T-helper 2 cell treated with Interferon-gamma antibody and Interleukin-4, amounts not matched to agents 100 ng/mL and 5 ng/mL, for 36 hours (primary cell): Measurements from ENCODE around the gene SLC43A2. TPM values are rescaled to one million over a fixed set of nuclear protein-coding genes. Genes with fewer than 3 reads are reported as not detected.

Source experiments
- intact Hi-C: fragments of 100-400 bp; cut with micrococcal nuclease; formaldehyde crosslinking; loops from one replicate; pipeline ENCODE4 v1.15.1; 2023
- total RNA-seq: library from RNA; stranded (reverse); gene quantifications from 2 replicates; pipeline ENCODE4 v1.2.3, GENCODE V29; 2022

SLC43A2 gene
- total RNA-seq, 1 donor from 2014 or later, result 0.41 TPM

DNA sequence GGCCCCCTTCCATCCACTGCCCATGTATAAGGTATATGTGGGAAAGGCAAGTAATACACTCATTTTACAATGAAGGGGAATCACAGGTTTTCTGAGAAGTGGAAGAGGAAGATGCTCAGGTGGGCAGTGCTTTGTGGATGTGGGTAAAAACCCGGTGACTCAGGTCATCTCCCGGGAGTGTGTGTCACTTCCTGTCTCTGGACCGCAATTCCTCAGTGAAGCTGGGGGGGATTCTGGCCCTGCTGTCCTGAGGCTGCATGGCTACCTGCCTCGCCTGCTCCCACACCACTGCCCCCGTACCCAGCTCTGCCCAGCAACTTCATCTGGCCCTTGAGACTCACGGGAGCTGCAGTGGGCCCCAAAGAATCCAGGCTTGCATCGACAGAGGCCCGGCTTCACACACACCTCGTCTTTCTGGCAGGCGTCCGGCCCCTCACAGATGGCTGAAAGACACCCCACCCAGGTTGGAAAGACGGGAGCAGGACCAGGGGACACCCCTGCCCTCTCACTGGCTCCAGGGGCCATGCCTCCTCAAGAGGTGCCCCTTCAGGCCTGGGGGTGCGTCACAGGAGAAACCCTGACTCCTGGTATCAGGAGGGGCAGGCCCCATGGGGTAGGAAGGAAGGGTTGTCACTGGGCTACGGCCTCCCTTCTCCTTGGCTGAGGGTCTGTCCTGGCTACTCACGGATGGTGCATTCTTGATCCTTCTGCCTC is 16.0 kb upstream of the SLC43A2 start:
- intact Hi-C loops, result loop anchor here (5.0 to 10.0 kb wide), 4 partner anchors 190 to 442 kb away; partner anchors contain the start of genes CRK and OVCA2

DNA sequence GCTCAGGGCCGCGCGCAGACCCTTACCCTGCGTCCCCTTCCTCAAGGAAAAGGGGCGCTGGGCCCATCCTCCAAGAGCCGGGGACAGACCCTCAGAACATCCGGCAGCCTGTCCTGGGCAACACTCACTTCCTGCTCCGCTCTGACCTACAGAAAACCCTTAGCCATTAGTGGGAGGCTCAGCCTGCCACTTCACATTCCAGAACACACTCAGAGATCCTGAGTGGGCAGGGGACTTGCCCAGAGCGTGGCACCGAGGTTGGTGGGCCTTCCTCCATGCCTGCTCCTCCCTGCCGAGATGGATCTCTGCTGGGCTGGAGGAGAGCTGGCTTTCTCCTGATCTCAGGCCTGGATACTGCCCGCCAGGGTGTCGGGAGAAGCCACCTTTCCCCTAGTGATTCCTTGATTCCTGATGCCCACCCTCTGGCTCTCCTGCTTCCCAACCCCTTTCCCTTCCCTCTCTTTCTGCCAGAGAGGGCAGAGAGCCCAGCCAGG is 15.4 kb upstream of the SLC43A2 start:
- intact Hi-C loops, result loop anchor here (10.0 kb wide), 3 partner anchors 189 to 401 kb away; partner anchors contain the start of genes CRK and OVCA2

GRCh38 chr17:1643293-1643998 is 14.8 kb upstream of the SLC43A2 start:
- intact Hi-C loops, result loop anchor here (10.0 kb wide), 3 partner anchors 189 to 401 kb away; partner anchors contain the start of genes CRK and OVCA2

DNA sequence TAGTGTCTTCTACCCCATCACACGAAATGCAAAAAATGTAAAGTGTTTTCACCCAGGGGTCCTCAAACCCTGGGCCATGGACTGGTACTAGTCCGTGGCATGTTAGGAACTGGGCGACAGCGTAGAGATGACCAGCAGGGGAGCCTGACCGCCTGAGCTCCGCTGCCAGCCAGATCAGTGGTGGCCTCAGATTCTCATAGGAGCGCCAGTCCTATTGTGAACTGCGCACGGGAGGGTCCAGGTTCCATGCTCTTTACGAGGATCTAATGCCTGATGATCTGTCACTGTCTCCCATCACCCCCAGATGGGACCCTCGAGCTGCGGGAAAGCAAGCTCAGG is 12.4 kb upstream of the SLC43A2 start:
- intact Hi-C loops, result loop anchor here (10.0 kb wide), 3 partner anchors 186 to 404 kb away; partner anchors contain the start of genes CRK and OVCA2

DNA sequence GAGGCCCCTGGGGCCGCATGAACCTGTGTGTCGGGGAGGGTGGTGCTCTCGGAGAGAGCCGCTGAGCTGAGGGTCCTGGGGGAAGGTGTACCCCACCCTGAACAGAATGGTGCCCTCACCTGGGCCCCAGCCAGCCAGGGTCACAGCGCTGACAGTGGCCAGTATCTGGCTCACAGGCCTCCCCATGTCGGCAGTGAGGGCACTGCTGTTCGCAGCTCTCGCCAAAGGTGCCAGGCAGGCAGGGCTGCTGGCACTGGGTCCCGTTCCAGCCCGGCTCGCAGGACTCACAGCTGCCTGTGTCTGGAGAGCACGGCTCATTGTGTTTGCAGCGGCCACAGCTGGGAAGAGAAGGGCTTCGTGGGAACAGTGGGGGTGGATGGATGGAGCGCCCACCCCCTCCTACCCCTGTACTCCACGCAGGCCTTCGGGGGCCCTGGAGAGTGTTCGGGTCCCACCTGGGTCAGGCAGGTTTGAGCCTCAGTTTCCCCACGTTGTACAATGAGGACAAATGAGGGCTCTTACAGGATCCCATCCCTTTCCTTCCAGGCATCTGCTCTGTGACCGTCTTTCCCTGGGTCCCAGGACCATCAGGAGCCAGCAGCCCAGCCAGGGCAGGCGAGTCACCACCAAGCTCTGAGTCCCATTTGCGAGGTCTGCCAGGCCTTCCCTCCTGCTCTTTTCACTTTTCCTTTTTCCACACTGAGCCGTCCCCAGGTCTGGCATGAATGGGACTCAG is 11.9 kb upstream of the SLC43A2 start:
- intact Hi-C loops, result loop anchor here (10.0 kb wide), 3 partner anchors 186 to 404 kb away; partner anchors contain the start of genes CRK and OVCA2

DNA sequence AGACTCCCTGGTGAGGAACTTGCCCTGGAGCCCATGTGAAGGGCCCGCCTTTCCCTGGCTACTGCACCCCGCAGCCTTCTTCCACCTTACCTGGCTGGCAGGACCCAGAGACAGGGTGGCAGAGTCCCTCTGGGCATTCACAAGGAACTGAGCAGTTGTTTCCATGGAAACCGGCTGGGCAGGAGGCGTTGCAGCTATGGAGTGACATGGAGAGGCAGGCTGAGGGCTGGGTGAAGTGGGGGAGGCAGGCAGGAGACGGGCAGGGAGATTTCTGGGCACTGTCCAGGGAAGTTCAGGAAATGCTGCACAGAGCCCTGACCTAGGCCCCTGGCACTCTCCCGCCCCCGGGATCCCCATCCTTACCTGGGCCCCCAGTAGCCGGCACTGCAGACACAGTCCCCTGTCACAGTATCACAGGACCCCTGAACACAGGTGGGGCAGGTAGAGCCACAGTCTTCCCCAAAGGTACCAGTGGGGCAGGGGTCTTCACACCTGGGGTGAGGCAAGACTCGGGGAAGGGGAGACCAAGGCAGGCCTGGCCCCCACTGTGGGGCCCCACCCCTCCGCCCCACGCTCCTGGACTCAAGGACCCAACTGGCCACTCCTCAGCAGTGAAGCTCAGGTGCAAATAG is 11.0 kb upstream of the SLC43A2 start:
- intact Hi-C loops, result loop anchor here (10.0 kb wide), 3 partner anchors 185 to 405 kb away; partner anchors contain the start of genes CRK and OVCA2

DNA sequence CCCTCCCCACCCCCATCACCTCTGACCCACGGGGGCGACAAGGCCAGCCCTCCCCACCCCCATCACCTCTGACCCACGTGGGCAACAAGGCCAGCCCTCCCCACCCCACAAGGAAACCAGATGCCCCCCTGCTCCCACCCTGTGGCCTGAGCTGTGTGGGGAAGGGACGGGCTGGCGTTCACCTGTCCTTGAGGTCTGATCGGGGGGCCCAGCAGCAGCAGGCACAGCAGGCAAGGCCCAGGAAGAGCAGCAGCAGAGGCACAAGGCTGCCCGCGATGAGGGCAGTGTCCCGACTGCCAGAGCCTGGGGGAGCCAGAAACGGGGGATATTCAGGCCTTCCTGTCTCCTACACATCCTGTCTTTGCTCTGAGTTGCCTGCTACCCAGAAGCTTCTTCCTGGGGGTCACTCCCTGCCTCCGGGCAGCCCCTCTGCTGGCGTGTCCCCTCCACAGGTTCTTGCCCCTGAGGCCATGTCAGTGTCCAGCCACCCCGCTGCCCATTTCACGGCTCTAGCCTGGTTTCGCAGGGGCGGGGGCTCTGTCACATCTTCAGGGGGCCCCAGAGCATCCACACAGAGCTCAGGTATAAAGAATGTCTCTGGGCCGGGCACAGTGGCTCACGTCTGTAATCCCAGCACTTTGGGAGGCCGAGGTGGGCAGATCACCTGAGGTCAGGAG is 10.1 kb upstream of the SLC43A2 start:
- intact Hi-C loops, result no loop called here

- intact Hi-C loops, result no loop called here
Observed at GRCh38 chr17:1638171-1638590, 9.5 kb upstream of the SLC43A2 start.

GRCh38 chr17:1636732-1637285 is 8.2 kb upstream of the SLC43A2 start:
- intact Hi-C loops, result no loop called here

GRCh38 chr17:1635675-1636465 is 7.2 kb upstream of the SLC43A2 start:
- intact Hi-C loops, result no loop called here

DNA sequence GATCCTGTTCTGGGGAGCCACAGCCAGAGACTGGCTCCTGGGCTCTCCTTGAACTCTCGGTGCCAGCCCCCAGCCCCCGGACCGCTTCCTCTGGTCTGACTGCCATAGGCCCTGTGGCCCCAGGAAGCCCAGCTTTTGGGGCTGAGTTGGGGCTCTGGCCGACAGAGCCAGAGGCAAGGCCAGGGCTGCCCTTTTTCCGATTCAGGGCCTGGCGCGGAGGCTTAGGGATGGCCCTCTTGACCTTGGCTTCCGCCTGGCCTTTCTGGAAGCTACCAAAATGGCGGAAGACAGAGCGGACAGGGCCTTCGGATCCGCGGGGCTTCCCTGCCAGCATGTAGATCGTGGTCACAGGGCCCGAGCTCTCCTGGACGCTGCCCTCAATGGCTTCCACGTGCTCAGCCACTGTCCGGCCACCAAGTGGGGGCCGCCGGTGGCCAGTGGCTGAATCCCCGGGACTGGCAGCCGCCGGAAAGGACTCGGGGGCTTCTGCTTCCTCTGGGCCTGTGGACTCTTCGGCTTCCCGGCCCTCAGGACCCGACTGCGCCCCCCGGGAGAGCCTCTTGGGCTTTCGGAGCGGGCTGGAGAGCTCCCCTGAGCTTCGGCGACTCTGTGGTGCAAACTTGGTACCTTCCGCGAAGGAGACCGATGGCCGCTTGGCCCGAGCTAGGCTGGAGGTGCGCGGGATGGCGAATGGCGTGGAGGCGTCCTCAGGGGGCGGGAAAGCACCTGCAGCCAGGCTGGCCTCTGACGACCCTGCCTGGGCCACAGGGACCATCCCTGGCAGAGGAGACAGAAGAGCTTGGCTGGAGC is 6.4 kb upstream of the SLC43A2 start:
- intact Hi-C loops, result no loop called here

GRCh38 chr17:1630662-1631061 is 2.0 kb upstream of the SLC43A2 start:
- intact Hi-C loops, result no loop called here

- intact Hi-C loops, result loop anchor here (1.0 to 10.0 kb wide), 4 partner anchors 20 to 355 kb away; partner anchors contain the start of genes BHLHA9, INPP5K, PITPNA and RILP
Observed at GRCh38 chr17:1629504-1630310, 1.1 kb upstream of the SLC43A2 start.

GRCh38 chr17:1628856-1629503 is 346 bp upstream of the SLC43A2 start:
- intact Hi-C loops, result loop anchor here (1.0 to 10.0 kb wide), 4 partner anchors 20 to 354 kb away; partner anchors contain the start of genes BHLHA9, INPP5K, PITPNA and RILP

- intact Hi-C loops, result loop anchor here (10.0 kb wide), 1 partner anchor 353 kb away; the partner anchor contains the start of genes BHLHA9 and TRARG1
Observed at GRCh38 chr17:1627182-1627981, 1.3 kb downstream of the SLC43A2 start.

DNA sequence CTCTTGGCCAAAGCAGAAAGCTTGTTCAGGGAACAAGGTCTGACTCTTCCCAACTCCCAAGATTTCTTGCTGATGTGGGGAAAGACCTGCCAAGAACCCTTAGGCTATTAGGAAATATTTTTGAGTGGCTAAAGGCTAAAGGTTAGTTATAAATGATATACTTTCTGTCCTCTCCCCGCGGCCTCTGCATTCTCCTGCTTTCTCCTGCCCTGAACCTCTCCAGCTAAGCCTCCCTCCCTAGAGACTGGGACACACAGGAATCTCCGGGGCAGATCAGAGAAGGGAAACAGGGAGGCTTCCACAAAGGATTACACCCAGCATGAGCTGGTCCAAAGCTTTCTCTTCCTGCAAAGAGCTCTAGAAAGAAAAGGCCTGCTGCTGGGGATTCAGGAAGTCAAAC is 2.3 kb downstream of the SLC43A2 start:
- intact Hi-C loops, result loop anchor here (10.0 kb wide), 1 partner anchor 352 kb away; the partner anchor contains the start of genes BHLHA9 and TRARG1
